Liver (tissue), 9 donors: ENCODE measurements around the gene LRRC75B. TPM values are rescaled to one million over a fixed set of nuclear protein-coding genes. Genes with fewer than 3 reads are reported as not detected.

ENCODE experiments used
- DNase-seq: peaks from one replicate; pipeline ENCODE4 v3.0.0-alpha.2; 2017; ENCODE audit warnings: low spot score
- H3K27ac ChIP-seq, 2 donors: one replicate each; pipeline ENCODE4 v1.7.0; 2013; ENCODE audit warnings: inconsistent platforms in 2 of 2, low read length in 2 of 2, control low read depth in 1 of 2, low read depth in 1 of 2, mild to moderate bottlenecking in 1 of 2
- H3K27me3 ChIP-seq, 4 donors: one replicate each; pipeline versions ENCODE4 v1.6.1 to v1.7.0; 2013; ENCODE audit warnings: low read length in 3 of 4, inconsistent platforms in 1 of 4, mild to moderate bottlenecking in 1 of 4, moderate library complexity in 1 of 4; ENCODE audit not compliant: control insufficient read depth in 4 of 4, insufficient read depth in 4 of 4
- H3K36me3 ChIP-seq, 4 donors: one replicate each; pipeline versions ENCODE4 v1.6.1 to v1.7.0; 2013; ENCODE audit warnings: low read length in 3 of 4, mild to moderate bottlenecking in 3 of 4, low read depth in 1 of 4, moderate library complexity in 1 of 4; ENCODE audit not compliant: control insufficient read depth in 4 of 4, insufficient read depth in 3 of 4
- H3K4me1 ChIP-seq, 4 donors: one replicate each; pipeline versions ENCODE4 v1.6.1 to v1.7.0; 2013; ENCODE audit warnings: low read length in 3 of 4, mild to moderate bottlenecking in 3 of 4, moderate library complexity in 1 of 4; ENCODE audit not compliant: control insufficient read depth in 4 of 4, insufficient read depth in 4 of 4
- H3K4me3 ChIP-seq, 3 donors: one replicate each; pipeline versions ENCODE4 v1.6.1 to v1.7.0; 2013; ENCODE audit warnings: low read length in 3 of 3, control low read depth in 1 of 3, low read depth in 1 of 3, mild to moderate bottlenecking in 1 of 3
- H3K9ac ChIP-seq, 2 donors: one replicate each; pipeline ENCODE4 v1.7.0; 2013; ENCODE audit warnings: low read length in 2 of 2, mild to moderate bottlenecking in 2 of 2, moderate library complexity in 2 of 2, control low read depth in 1 of 2, low read depth in 1 of 2
- H3K9me3 ChIP-seq, 4 donors: one replicate each; pipeline versions ENCODE4 v1.6.1 to v1.7.0; 2013; ENCODE audit warnings: low read length in 3 of 4; ENCODE audit not compliant: control insufficient read depth in 4 of 4
- ATF3 ChIP-seq: IDR thresholded peaks from 2 replicates; pipeline ENCODE4 v1.6.1; 2016; ENCODE audit warnings: antibody characterized with exemption
- CTCF ChIP-seq: fragments of 150-350 bp; IDR thresholded peaks from 2 replicates; pipeline ENCODE4 v1.5.1; 2017; ENCODE audit warnings: improper control_type of control experiment, low read depth, low read length; ENCODE audit not compliant: missing input control
- EGR1 ChIP-seq, 2 donors: IDR thresholded peaks; 2 replicates each; pipeline ENCODE4 v1.6.1; 2016 to 2018; ENCODE audit warnings: antibody characterized with exemption in 2 of 2, low read depth in 2 of 2
- FOXA1 ChIP-seq: IDR thresholded peaks from 2 replicates; pipeline ENCODE4 v1.6.1; 2016; ENCODE audit warnings: antibody characterized with exemption
- FOXA2 ChIP-seq: IDR thresholded peaks from 2 replicates; pipeline ENCODE4 v1.6.1; 2016; ENCODE audit warnings: antibody characterized with exemption
- GABPA ChIP-seq, 2 donors: IDR thresholded peaks in 1 of 2; conservative IDR thresholded peaks in 1 of 2; 2 replicates each; pipeline ENCODE4 v1.6.1; 2016; ENCODE audit warnings: antibody characterized with exemption in 2 of 2, mild to moderate bottlenecking in 1 of 2, moderate library complexity in 1 of 2
- HNF4A ChIP-seq, 2 donors: conservative IDR thresholded peaks; 2 replicates each; pipeline ENCODE4 v1.6.1; 2016; ENCODE audit warnings: antibody characterized with exemption in 2 of 2, mild to moderate bottlenecking in 2 of 2
- HNF4G ChIP-seq: IDR thresholded peaks from 2 replicates; pipeline ENCODE4 v1.6.1; 2016; ENCODE audit warnings: antibody characterized with exemption
- JUND ChIP-seq, 2 donors: IDR thresholded peaks; 2 replicates each; pipeline ENCODE4 v1.6.1; 2016; ENCODE audit warnings: antibody characterized with exemption in 2 of 2
- NR2F2 ChIP-seq: IDR thresholded peaks from 2 replicates; pipeline ENCODE4 v1.6.1; 2016; ENCODE audit warnings: antibody characterized with exemption
- RAD21 ChIP-seq, 2 donors: IDR thresholded peaks; 2 replicates each; pipeline ENCODE4 v1.6.1; 2016; ENCODE audit warnings: antibody characterized with exemption in 2 of 2, mild to moderate bottlenecking in 2 of 2
- RXRA ChIP-seq, 2 donors: IDR thresholded peaks; 2 replicates each; pipeline ENCODE4 v1.6.1; 2017 to 2018; ENCODE audit warnings: antibody characterized with exemption in 2 of 2, mild to moderate bottlenecking in 1 of 2
- SP1 ChIP-seq: IDR thresholded peaks from 2 replicates; pipeline ENCODE4 v1.6.1; 2018; ENCODE audit warnings: antibody characterized with exemption, mild to moderate bottlenecking
- WGBS: extraction: QIAGEN DNeasy Blood & Tissue Kit; methylation state at CpG from one replicate; pipeline ENCODE4 v1.1.7; 2013; 5-methylcytosine and 5-hydroxymethylcytosine counted together
- polyA plus RNA-seq, 2 donors: library from polyadenylated mRNA; stranded (reverse) in 1 of 2; unstranded in 1 of 2; fragments of 200-250 nt in 1 of 2; fragments of >200 nt in 1 of 2; fragmentation: Nextera tagmentation in 1 of 2; extraction: Ambion mirVana in 1 of 2; gene quantifications; one replicate each; pipeline versions ENCODE4 v1.2.1 to v1.2.3, GENCODE V29; 2013 to 2015
- total RNA-seq, 2 donors: library from RNA; depleted of rRNA; stranded (reverse); fragments of >200 nt; gene quantifications; one replicate each; pipeline ENCODE4 v1.2.3, GENCODE V29; 2014
- TF ChIP-seq, protein P1 (sequence below): IDR thresholded peaks from 2 replicates; pipeline ENCODE4 v1.6.1; 2016; ENCODE audit warnings: antibody characterized with exemption
- TF ChIP-seq, protein P2 (sequence below): IDR thresholded peaks from 2 replicates; pipeline ENCODE4 v1.6.1; 2016; ENCODE audit warnings: antibody characterized with exemption, mild to moderate bottlenecking
- donor health status: healthy.
- donor health status: healthy.
- donor health status: healthy.
- donor health status: healthy.
- donor health status: healthy.

The LRRC75B gene
- total and polyA plus RNA-seq, 4 donors, result 7.8 to 14.3 (median 9.4) TPM

- TF ChIP-seq, protein P1, sequence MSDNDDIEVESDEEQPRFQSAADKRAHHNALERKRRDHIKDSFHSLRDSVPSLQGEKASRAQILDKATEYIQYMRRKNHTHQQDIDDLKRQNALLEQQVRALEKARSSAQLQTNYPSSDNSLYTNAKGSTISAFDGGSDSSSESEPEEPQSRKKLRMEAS, result peak; percentile 90
Measured at GRCh38 chr22:24550028-24550901, 42.6 kb downstream of the LRRC75B start (continued).

DNA sequence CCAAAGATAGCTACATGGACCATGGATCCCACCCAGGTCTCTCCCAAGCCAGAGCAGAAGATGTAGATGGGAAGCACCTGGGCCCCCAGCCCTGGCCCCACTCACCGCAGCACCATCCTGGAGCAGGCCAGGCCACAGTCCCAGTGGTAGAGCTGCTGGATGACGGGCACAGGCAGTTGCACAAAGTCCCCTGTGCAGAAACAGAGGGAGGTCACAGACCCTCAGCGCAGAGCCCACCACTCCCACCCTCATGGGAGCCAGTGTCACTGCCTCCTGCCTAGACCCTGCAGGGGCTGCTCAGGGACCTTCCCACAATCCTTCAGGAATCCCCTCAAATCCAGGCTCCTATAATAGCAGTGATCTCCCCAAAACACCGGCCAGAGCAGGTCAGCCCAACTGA lies 44.1 kb downstream of the LRRC75B start:
- Histone ChIP-seq H3K27me3 (no peaks in the 10 kb centered on the region), H3K36me3 (peaks cover 7 to 27% (median 21%) of the 10 kb centered on the region in 4 donors), H3K4me3 (no peak overlapping the region), H3K9me3 (no peaks in the 10 kb centered on the region), H3K4me1 (peaks cover 27 to 83% (median 58%) of the 10 kb centered on the region in 4 donors), H3K9ac (no peak overlapping the region), H3K27ac (peak overlapping the region; percentile 97)
- WGBS, result 93% methylated on average over 4 of the region's 4 CpGs
- no peak for DNase-seq
- no peak for TF ChIP-seq GABPA (IDR thresholded peaks at IDR 0.05 in 1 of 2, conservative IDR thresholded peaks at IDR 0.05 in 1 of 2)
- no peak for TF ChIP-seq HNF4G
- TF ChIP-seq FOXA1, result no peak
- TF ChIP-seq ATF3, result no peak
- no peak for TF ChIP-seq SP1
- TF ChIP-seq EGR1 (IDR thresholded peaks at IDR 0.05; ENCODE audit: low read depth in 2 of 2), result no peak
- TF ChIP-seq NR2F2, result no peak
- no peak for TF ChIP-seq CTCF
- TF ChIP-seq, protein P1, result no peak

- H3K36me3 ChIP-seq, result peaks cover 18 to 49% (median 40%) of the 10 kb centered on the region in 4 donors
- no peaks in the 10 kb centered on the region for H3K9me3 ChIP-seq
- peaks cover 15 to 70% (median 41%) of the 10 kb centered on the region in 4 donors for H3K4me1 ChIP-seq
- H3K4me3 ChIP-seq, result no peak overlapping the region
- H3K27ac ChIP-seq, result peak overlapping the region; percentile 84 to 97
- DNase-seq, result no peak
- no peaks in the 10 kb centered on the region for H3K27me3 ChIP-seq
- 50% methylated on average over 11 of the region's 11 CpGs for WGBS
- H3K9ac ChIP-seq, result peak overlapping the region in 1 of 2 donors; percentile 40
- TF ChIP-seq EGR1 (IDR thresholded peaks at IDR 0.05; ENCODE audit: low read depth in 2 of 2) (no peak), GABPA (IDR thresholded peaks at IDR 0.05 in 1 of 2, conservative IDR thresholded peaks at IDR 0.05 in 1 of 2) (no peak), SP1 (peak; percentile 52), RXRA (IDR thresholded peaks at IDR 0.05) (peak; percentile 93 to 98), JUND (IDR thresholded peaks at IDR 0.05) (peak in 1 of 2 donors; percentile 10), HNF4A (conservative IDR thresholded peaks at IDR 0.05) (peak; percentile 66 to 78), RAD21 (IDR thresholded peaks at IDR 0.05) (peak in 1 of 2 donors; percentile 29), FOXA2 (no peak)
- TF ChIP-seq, protein P2, sequence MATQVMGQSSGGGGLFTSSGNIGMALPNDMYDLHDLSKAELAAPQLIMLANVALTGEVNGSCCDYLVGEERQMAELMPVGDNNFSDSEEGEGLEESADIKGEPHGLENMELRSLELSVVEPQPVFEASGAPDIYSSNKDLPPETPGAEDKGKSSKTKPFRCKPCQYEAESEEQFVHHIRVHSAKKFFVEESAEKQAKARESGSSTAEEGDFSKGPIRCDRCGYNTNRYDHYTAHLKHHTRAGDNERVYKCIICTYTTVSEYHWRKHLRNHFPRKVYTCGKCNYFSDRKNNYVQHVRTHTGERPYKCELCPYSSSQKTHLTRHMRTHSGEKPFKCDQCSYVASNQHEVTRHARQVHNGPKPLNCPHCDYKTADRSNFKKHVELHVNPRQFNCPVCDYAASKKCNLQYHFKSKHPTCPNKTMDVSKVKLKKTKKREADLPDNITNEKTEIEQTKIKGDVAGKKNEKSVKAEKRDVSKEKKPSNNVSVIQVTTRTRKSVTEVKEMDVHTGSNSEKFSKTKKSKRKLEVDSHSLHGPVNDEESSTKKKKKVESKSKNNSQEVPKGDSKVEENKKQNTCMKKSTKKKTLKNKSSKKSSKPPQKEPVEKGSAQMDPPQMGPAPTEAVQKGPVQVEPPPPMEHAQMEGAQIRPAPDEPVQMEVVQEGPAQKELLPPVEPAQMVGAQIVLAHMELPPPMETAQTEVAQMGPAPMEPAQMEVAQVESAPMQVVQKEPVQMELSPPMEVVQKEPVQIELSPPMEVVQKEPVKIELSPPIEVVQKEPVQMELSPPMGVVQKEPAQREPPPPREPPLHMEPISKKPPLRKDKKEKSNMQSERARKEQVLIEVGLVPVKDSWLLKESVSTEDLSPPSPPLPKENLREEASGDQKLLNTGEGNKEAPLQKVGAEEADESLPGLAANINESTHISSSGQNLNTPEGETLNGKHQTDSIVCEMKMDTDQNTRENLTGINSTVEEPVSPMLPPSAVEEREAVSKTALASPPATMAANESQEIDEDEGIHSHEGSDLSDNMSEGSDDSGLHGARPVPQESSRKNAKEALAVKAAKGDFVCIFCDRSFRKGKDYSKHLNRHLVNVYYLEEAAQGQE, result no peak
Measured at GRCh38 chr22:24543679-24544243, 49.1 kb downstream of the LRRC75B start.
